Stomach (tissue), 4 donors: ENCODE data around the gene CHST11.

Experiments
- EP300 ChIP-seq: sonication (generic); formaldehyde crosslinking; IDR thresholded peaks from one replicate; pipeline ENCODE4 v1.6.1; 2017; ENCODE audit warnings: antibody characterized with exemption
- POLR2AphosphoS5 ChIP-seq, 3 donors: sonication (generic); formaldehyde crosslinking; IDR thresholded peaks; one replicate each; pipeline ENCODE4 v1.6.1; 2016; ENCODE audit warnings: antibody characterized with exemption in 3 of 3
- TF ChIP-seq, protein P1 (sequence below), 7 experiments: fragments of 450-650 bp in 4 of 7; fragments of 200-600 bp in 3 of 7; sonication (generic) in 3 of 7; IDR thresholded peaks; one replicate each; pipeline ENCODE4 v1.5.1; 2016 to 2019; ENCODE audit warnings: antibody characterized with exemption in 7 of 7, control low read depth in 2 of 7, mild to moderate bottlenecking in 1 of 7

DNA sequence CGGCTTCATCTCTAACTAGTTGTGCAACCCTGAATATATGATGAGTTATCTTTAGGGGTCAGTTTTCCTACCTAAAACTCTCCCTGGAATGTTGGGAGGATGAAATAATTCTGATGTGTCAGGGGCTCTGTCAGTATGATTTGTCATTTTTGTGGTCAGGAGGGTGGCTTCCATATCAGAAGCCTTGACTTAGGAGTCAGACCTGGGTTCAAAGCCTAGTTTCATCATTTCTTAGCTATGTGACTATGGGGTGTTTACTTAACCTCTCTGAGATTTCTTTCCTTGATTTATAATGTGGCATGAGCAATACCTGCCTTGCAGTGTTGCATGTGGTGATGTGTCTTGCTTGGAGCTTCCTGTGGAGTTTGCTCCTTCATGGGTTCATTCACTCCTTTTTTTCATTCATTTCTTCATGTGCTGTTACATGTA, 146.8 kb downstream of the CHST11 start:
- TF ChIP-seq, protein P1, sequence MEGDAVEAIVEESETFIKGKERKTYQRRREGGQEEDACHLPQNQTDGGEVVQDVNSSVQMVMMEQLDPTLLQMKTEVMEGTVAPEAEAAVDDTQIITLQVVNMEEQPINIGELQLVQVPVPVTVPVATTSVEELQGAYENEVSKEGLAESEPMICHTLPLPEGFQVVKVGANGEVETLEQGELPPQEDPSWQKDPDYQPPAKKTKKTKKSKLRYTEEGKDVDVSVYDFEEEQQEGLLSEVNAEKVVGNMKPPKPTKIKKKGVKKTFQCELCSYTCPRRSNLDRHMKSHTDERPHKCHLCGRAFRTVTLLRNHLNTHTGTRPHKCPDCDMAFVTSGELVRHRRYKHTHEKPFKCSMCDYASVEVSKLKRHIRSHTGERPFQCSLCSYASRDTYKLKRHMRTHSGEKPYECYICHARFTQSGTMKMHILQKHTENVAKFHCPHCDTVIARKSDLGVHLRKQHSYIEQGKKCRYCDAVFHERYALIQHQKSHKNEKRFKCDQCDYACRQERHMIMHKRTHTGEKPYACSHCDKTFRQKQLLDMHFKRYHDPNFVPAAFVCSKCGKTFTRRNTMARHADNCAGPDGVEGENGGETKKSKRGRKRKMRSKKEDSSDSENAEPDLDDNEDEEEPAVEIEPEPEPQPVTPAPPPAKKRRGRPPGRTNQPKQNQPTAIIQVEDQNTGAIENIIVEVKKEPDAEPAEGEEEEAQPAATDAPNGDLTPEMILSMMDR (IDR thresholded peaks at IDR 0.05), result no peak
- TF ChIP-seq POLR2AphosphoS5 (IDR thresholded peaks at IDR 0.05) (no peak), EP300 (no peak)
